NCI-H2196 (cell line): Measurements from ENCODE around the gene STX8.

Experiments
- DNase-seq: peaks from one replicate; lab custom pipeline; 2025; ENCODE audit not compliant: unreplicated experiment; lab: John Stamatoyannopoulos, UW

The STX8 gene

DNA sequence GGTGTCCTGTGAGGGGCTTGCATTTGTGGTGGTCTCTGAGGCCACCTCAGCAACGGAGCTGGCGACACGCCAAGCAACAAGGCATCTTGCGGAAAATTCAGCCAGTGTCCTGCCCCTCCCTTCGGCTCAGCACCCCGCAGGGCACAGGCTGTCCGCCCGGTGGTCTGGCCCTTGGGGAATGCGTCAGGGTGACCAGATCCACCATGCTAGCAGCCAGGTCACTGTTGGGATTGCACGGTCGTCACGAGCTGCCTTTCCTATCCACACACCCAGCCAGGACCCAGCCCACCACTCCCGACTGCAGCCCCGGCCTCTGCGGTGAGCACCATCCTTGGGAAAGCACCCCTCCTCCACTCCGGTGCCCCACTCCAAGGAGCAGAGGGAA, 333.1 kb downstream of the STX8 start:
- DNase-seq = no peak

DNA sequence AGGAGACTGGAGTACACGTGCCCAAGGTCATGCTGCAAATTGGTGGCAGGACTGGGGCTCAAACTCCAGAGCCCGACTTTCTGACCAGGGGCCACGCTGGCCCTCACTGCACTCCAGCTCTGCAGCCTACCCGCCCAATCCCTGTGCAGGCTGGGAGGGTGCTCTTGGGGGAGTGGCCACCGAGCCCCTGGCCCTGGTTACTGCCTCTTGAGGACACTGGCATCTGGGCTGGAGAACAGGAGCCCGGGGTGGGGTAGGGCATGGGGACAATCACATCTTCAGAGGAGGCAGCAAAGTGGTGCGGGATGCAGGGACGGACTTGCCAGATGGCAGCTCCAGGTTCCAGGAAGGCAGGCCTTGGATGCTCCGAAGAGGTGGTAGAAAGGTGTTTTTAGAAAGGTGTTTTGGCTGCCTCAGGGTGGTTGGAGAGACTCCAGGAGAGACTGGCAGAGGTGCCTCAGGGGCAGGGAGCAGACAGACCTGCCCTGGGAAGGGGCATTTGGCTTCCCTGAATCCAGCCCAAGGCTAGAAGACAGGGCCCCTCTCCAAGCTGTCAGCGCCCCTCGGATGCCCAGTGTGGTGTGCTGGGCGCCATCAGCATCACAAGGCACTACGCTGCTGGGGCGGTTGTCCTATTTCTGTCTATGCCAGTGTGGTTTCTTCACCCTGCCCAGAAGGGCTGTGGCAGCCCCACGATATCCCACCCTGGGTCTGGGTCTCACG, 333.7 kb downstream of the STX8 start:
- DNase-seq = no peak

- DNase-seq = no peak
Observed at GRCh38 chr17:9241371-9241712, 334.3 kb downstream of the STX8 start.

- no peak for DNase-seq
Observed at GRCh38 chr17:9240659-9241370, 334.8 kb downstream of the STX8 start.

- DNase-seq = peak; percentile 16
Observed at GRCh38 chr17:9239793-9240658, 335.6 kb downstream of the STX8 start.

DNA sequence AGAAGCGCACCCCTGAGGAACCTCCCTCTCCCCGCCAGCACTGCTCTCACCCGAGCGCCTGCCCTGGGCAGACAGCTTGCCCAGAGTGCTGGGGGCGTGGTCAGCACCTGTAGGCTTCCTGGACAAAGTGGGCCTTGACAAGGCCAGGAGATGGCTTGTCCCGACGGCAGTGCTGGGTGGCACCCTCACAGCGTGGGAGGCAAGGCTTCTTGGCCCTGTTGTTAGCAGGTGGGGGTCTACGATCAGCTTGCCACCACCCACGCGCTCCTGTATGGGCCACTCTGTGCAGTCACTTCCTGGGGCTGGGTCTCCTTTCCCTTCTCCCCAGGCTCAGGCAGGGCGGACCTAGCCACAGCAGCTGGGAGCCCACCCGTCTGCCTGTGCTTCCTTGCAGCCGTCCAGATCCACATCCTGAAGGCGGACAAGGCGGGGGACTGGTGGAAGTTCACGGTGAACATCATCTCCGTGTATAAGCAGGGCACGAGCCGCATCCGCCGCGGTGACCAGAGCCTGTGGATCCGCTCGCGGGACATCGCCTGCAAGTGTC, 336.3 kb downstream of the STX8 start:
- no peak for DNase-seq

DNA sequence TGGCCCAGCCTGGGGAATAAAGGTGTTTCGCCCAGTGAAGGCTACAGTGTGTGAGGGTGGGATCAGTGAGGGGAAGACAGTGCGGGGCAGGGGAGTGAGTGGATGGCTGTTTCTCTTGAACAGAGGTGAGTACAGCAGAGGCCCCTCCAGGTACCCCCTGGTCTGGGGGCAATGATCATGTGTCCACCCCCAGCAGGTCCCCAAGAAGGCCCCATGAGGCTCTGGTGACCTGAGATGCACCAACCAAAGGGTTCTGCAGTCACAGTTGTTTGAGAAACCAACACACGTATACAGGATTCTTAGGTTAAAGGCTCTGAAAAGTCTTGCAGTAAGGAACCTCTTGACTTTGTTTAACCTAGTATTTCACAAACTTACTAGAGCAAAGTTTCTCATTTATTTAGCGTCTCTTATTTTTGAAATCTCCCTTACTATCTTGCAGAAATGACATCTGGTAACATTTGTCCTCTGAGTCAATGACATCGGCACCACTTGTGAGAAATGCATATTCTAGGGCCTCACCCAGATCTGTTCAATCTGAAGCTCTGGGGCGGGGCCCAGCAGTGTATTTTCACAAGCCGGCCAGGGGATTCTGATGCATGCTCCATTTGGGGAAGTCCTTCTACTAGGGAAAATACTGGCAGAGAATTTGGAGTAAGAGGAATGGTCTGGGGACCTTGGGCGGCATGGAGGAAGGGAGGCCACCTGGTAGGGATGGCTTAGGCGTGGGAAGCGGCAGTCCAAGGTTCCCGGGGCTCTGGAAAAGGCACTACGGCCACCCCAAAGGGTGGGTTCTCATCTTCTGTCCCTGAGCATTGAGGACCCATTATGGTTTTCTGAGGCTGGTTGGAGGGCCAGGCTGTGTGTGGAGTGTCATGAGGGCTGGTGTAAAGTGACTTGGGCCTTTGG, 337.0 kb downstream of the STX8 start:
- no peak for DNase-seq

DNA sequence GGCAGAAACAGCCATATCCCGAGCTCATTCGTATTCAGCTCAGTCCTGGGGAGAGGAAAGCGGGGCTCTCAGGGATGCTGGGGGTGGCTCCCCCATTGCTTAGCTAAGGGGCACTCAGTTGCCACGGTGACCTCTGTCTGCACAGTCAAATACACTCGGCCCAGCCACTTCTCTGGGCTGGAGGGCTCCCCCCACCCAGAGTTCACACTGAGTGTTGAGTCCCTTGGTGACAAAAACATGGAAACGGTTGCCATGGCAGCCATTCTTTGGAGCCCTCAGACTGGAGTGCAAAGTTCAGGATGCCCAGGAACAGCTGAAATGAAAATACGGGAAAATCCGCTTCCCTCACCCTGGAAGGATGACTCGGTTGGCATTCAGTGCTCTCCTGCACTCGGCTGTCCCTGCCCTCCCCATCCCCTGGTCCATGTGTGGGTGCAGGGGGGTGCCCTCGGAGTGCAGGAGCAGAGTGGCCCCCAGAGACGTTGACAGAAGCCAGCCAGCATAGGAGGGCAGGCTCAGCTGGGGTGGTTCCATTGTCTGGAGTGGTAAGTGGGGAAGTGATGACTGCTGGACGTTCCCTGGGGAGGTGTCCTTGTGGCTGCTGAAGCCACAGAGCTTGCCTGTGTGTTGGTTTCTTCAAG, 337.8 kb downstream of the STX8 start:
- no peak for DNase-seq

GRCh38 chr17:9237053-9237410, 338.6 kb downstream of the STX8 start:
- no peak for DNase-seq

DNA sequence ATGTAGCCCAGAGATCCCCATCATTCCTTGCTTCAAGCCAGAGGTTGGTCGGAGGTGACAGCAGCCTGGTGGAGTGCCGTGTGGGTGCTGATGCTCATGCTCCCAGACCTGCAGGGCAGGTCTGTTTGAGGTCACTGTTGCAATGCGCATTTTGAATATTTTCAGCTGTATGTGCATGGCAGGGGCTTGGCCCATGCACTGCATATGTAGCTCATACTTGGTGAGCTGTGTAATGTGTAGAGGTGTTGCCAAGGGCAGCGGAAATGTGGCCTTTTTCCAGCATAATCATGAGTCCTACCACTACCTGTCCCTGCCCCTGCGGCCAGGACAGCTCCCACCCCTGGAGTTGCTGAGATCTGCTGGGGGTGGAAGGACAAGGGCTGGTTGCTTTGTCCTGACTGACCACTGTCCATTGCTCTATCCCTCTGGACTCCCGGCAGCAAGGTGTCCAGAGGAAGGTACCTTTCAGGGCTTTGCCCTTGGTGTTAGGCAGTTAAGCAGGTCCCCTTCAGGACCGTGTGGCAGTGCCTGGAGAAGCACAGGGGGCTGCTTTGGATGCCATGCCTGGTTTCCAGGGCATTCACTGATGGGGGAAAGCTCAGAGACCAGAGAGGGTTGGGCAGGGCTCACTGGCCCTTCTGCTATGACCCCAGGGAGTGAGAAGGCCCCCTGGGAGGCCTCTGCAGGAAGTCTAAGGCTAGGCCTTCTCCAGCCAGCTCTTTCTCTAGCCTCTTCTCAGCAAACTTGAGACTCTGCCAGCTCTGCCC, 339.2 kb downstream of the STX8 start:
- no peak for DNase-seq

DNA sequence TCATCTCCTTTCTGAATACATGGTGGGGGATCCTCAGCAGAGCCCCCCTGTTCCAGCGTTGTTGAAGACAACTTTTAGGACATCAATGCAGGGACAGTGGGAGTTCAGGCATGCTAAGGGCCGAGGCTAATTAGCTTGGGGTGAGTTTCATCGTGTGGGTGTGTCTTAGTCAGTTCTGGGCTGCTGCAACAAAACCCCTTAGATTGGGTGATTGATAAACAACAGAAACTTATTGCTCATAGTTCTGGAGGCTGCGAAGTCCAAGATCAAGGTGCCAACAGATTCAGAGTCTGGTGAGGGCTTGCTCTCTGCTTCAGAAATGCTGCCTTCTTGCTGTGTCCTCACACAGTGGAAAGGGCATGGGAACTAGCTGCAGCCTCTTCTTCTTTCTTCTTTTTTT, 340.3 kb downstream of the STX8 start:
- no peak for DNase-seq

DNA sequence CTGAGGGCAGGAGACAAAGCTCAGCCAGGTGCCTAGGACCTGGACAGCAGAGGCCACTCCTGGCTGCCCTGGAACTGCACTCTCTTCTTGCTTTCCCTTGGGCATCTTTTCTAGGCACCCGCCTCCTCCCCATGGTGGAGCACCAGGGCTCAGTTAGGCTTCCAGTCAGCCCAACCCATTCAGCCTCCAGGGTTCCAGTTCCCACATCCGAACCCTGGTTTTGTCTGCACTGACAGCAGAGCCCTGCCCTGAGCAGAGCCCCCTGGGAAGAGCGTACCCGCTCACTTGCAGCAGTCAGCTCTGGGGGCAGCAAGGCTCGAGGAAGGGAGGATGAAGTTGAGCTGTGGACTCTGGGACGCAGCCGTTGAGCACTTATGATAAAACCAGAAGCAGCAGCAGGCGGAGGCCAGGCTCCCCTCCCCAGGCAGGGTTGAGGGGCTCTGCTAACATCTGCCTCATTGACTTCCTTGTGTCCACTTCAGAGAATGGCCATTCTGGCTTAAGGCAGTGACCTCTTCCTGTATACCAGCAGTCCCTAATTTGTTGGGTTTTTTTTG, 341.2 kb downstream of the STX8 start:
- no peak for DNase-seq

- no peak for DNase-seq
Observed at GRCh38 chr17:9233761-9234160, 341.9 kb downstream of the STX8 start.

GRCh38 chr17:9233271-9233599, 342.4 kb downstream of the STX8 start:
- no peak for DNase-seq

- no peak for DNase-seq
Observed at GRCh38 chr17:9232591-9233270, 342.9 kb downstream of the STX8 start.

- DNase-seq = no peak
Observed at GRCh38 chr17:9232155-9232475, 343.5 kb downstream of the STX8 start.

DNA sequence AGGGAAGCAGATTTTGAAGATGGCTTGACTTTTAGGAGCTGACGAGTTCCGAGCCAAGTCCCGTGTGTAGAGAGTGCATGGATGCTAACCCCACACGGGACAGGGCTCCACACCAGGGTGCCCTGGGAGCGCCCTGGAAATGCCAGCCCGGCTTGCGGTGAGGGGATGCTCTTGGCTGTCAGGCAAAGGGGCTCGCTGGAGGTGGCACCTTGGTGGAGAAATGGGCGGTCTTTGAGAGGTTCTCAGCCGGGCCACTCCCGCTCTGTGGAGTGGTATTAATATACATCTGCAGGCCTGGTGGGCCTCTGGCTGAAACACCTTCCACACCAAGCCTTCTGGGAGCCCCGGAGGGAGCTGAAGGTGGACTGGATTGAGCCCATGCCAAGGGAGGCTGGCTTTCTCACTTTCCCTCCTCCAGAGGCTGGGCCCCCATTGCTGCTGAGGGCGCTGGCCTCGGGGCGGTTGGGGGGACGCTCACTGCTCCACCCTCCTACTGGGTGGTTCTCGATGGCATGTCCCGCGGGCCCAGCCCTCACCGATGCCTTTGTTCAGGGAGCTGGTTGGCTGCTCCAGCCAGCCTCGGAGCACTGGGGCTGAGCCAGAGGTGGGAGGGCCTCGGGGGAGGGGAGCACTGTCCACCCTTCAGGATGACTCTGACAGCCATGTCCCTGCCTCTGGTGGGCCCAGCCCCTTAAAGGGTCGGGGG, 344.0 kb downstream of the STX8 start:
- DNase-seq = no peak

DNA sequence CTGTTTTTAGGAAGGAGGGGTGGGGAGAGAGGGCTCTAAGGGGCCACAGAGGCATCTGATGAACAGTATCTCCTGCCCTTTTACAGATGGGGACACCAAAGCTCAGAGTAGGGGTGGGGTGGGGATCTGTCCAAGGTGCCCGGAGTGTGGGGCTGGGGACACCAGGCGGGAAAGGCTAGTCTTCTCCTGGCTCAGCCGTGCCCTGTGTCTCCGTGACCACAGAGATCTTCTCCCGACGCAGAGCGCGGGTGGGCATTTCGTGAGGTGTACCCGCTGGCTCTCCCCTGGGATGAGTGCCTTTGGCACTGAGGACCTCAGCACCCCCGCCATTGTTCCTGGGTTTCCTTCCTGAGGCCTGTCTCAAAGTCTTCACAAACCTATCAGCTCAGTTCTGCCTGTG, 344.8 kb downstream of the STX8 start:
- DNase-seq = no peak
